Loucy (cell line): ENCODE results near the gene ARHGEF17.

ENCODE experiments used
- EZH2phosphoT487 ChIP-seq: fragments of 200-600 bp; IDR thresholded peaks from 2 replicates; pipeline ENCODE4 v1.6.1; 2018; ENCODE audit warnings: antibody characterized with exemption, mild to moderate bottlenecking, moderate library complexity, borderline replicate concordance
- TF ChIP-seq, protein P1 (sequence below): fragments of 200-600 bp; sonication (generic); conservative IDR thresholded peaks from 2 replicates; pipeline ENCODE4 v1.5.1; 2014; ENCODE audit warnings: mild to moderate bottlenecking, antibody characterized with exemption, low read length

DNA sequence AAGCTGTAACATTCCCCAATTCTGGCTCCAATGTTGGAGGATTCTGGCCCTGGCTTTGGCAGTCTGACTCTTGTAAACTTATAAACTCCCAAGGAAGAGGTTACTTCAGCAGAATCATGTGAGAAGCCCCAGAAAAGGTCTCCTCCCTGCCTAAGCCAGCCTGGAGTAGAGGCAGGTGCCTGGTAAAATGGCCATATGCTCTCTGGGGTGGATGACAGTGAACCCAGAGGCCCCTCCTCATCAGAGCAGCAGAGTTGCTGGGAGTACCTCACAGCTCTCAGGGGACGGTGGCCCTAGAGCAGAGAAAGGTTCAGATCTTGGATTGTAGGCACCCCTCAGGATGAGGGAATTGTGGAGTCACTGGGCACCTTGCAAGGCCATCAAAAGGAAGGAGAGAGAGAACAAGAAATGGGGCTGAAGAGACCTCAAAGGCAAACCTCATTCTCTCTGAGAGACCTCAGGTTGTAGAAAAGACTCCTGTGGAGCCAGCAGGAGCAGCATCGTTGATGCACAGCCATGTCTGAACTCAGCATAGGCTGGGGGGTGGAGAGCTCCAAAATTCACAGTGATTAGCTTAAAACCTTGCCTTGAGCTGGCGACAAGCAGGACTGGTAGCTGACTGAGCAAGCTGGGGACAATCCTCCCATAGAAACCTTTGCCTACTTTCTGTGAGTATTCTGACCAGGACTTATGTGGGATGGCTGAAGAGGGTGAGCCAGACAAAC is 40.8 kb upstream of the ARHGEF17 start:
- TF ChIP-seq, protein P1, sequence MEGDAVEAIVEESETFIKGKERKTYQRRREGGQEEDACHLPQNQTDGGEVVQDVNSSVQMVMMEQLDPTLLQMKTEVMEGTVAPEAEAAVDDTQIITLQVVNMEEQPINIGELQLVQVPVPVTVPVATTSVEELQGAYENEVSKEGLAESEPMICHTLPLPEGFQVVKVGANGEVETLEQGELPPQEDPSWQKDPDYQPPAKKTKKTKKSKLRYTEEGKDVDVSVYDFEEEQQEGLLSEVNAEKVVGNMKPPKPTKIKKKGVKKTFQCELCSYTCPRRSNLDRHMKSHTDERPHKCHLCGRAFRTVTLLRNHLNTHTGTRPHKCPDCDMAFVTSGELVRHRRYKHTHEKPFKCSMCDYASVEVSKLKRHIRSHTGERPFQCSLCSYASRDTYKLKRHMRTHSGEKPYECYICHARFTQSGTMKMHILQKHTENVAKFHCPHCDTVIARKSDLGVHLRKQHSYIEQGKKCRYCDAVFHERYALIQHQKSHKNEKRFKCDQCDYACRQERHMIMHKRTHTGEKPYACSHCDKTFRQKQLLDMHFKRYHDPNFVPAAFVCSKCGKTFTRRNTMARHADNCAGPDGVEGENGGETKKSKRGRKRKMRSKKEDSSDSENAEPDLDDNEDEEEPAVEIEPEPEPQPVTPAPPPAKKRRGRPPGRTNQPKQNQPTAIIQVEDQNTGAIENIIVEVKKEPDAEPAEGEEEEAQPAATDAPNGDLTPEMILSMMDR: no peak
- TF ChIP-seq EZH2phosphoT487: no peak
